SK-N-SH (cell line): ENCODE results near the gene PTGDS. TPM values are rescaled to one million over a fixed set of nuclear protein-coding genes. Genes with fewer than 3 reads are reported as not detected.

Source experiments
- CTCF ChIA-PET: fragments of 300-600, 350-600 bp; formaldehyde crosslinking; extraction: SDS; loops from one replicate; lab custom pipeline; 2021; lab: Yijun Ruan, JAX
- POLR2A ChIA-PET: fragments of 350-600 bp; sonication (Branson Sonifier 250); formaldehyde crosslinking; extraction: SDS; loops from one replicate; lab custom pipeline; 2020; ENCODE audit warnings: antibody characterized with exemption, inconsistent platforms; lab: Yijun Ruan, JAX
- DNase-seq: peaks from one replicate; pipeline ENCODE4 v3.0.0; 2012
- H2AFZ ChIP-seq: fragments of 200-600 bp; sonication (generic); 2 replicates; pipeline ENCODE4 v1.8.1; 2016; ENCODE audit warnings: antibody characterized with exemption, mild to moderate bottlenecking, low read depth
- H3F3A ChIP-seq: fragments of 200-600 bp; sonication (generic); replicated peaks from 2 replicates; pipeline ENCODE3; 2016; ENCODE audit warnings: antibody characterized with exemption, mild to moderate bottlenecking; ENCODE audit not compliant: insufficient read depth
- H3K27ac ChIP-seq, 2 experiments: fragments of 200-500 bp in 1 of 2; fragments of 200-600 bp in 1 of 2; sonication (Bioruptor generic) in 1 of 2; sonication (generic), shearing (Covaris generic) in 1 of 2; 2 replicates each; pipeline versions ENCODE4 v1.5.1 to v1.6.1; 2014 to 2016; ENCODE audit warnings: low read depth in 2 of 2, inconsistent platforms in 1 of 2, low read length in 1 of 2, mild to moderate bottlenecking in 1 of 2, mixed read lengths in 1 of 2
- H3K27me3 ChIP-seq: fragments of 200-600 bp; sonication (generic), shearing (Covaris generic); 2 replicates; pipeline ENCODE4 v1.6.1; 2016; ENCODE audit warnings: mixed run types; ENCODE audit not compliant: insufficient read depth
- H3K36me3 ChIP-seq, 2 experiments: fragments of 200-500 bp in 1 of 2; fragments of 200-600 bp in 1 of 2; sonication (Bioruptor generic) in 1 of 2; sonication (generic) in 1 of 2; replicated peaks in 1 of 2; 2 replicates each; pipeline versions ENCODE3 to v1.5.1; 2014 to 2016; ENCODE audit warnings: low read length in 1 of 2, mild to moderate bottlenecking in 1 of 2; ENCODE audit not compliant: insufficient read depth in 2 of 2, control insufficient read depth in 1 of 2
- H3K4me1 ChIP-seq, 2 experiments: fragments of 200-500 bp in 1 of 2; fragments of 200-600 bp in 1 of 2; sonication (Bioruptor generic) in 1 of 2; sonication (generic), shearing (Covaris generic) in 1 of 2; 2 replicates each; pipeline versions ENCODE4 v1.5.1 to v1.6.1; 2014 to 2016; ENCODE audit warnings: low read depth in 1 of 2, low read length in 1 of 2, mixed run types in 1 of 2; ENCODE audit not compliant: insufficient read depth in 2 of 2, control insufficient read depth in 1 of 2
- H3K4me2 ChIP-seq: fragments of 200-600 bp; sonication (generic), shearing (Covaris generic); 2 replicates; pipeline ENCODE4 v1.6.1; 2017; ENCODE audit warnings: mixed run types
- H3K4me3 ChIP-seq, 2 experiments: fragments of 200-500 bp in 1 of 2; fragments of 200-600 bp in 1 of 2; sonication (Bioruptor generic) in 1 of 2; sonication (generic), shearing (Covaris generic) in 1 of 2; 2 replicates each; pipeline versions ENCODE4 v1.5.1 to v1.8.1; 2014 to 2016; ENCODE audit warnings: low read depth in 2 of 2, inconsistent platforms in 1 of 2, low read length in 1 of 2, mild to moderate bottlenecking in 1 of 2, mixed read lengths in 1 of 2, moderate library complexity in 1 of 2
- H3K79me2 ChIP-seq: fragments of 200-600 bp; sonication (generic); 2 replicates; pipeline ENCODE4 v1.8.1; 2017; ENCODE audit warnings: mild to moderate bottlenecking; ENCODE audit not compliant: insufficient read depth
- H3K9ac ChIP-seq: fragments of 200-600 bp; sonication (generic); 2 replicates; pipeline ENCODE4 v1.6.1; 2017; ENCODE audit warnings: mixed run types
- H3K9me2 ChIP-seq: fragments of 200-600 bp; sonication (generic); 2 replicates; pipeline ENCODE4 v1.6.1; 2017; ENCODE audit warnings: mixed run types
- H3K9me3 ChIP-seq: fragments of 200-600 bp; sonication (generic); 2 replicates; pipeline ENCODE4 v1.6.1; 2017; ENCODE audit warnings: mixed run types, mild to moderate bottlenecking, moderate library complexity
- H4K20me1 ChIP-seq: fragments of 200-600 bp; sonication (generic); 2 replicates; pipeline ENCODE4 v1.6.1; 2017; ENCODE audit warnings: mild to moderate bottlenecking, mixed run types; ENCODE audit not compliant: insufficient read depth
- CHD2 ChIP-seq: fragments of 150-350 bp; IDR thresholded peaks from 2 replicates; pipeline ENCODE4 v1.6.1; 2018; ENCODE audit warnings: low read length; ENCODE audit not compliant: partially characterized antibody
- GATA2 ChIP-seq: sonication (generic); formaldehyde crosslinking; IDR thresholded peaks from 2 replicates; pipeline ENCODE4 v1.5.0; 2020; ENCODE audit warnings: mild to moderate bottlenecking, missing genetic modification reagents
- MEF2A ChIP-seq: IDR thresholded peaks from 2 replicates; pipeline ENCODE4 v1.4.0; 2012; ENCODE audit warnings: low read depth, borderline replicate concordance
- NRF1 ChIP-seq: IDR thresholded peaks from 2 replicates; pipeline ENCODE4 v1.6.1; 2012; ENCODE audit warnings: low read depth, mild to moderate bottlenecking, low read length
- POLR2AphosphoS5 ChIP-seq: IDR thresholded peaks from 2 replicates; pipeline ENCODE4 v1.6.1; 2012; ENCODE audit warnings: low read depth, low read length
- RCOR1 ChIP-seq: fragments of 150-350 bp; IDR thresholded peaks from 2 replicates; pipeline ENCODE4 v1.6.1; 2017; ENCODE audit warnings: antibody characterized with exemption, low read length
- RXRA ChIP-seq: IDR thresholded peaks from 2 replicates; pipeline ENCODE4 v1.4.0; 2012; ENCODE audit warnings: low read depth, mild to moderate bottlenecking, borderline replicate concordance
- SMC3 ChIP-seq: IDR thresholded peaks from 2 replicates; pipeline ENCODE4 v1.6.1; 2012; ENCODE audit warnings: low read depth, low read length, improper control_type of control experiment
- TCF12 ChIP-seq: IDR thresholded peaks from 2 replicates; pipeline ENCODE4 v1.4.0; 2012
- YY1 ChIP-seq: IDR thresholded peaks from 2 replicates; pipeline ENCODE4 v1.4.0; 2012; ENCODE audit warnings: low read depth, mild to moderate bottlenecking
- WGBS: methylation state at CpG from one replicate; pipeline ENCODE4 v1.1.6; 2017; ENCODE audit warnings: low lambda C conversion rate; 5-methylcytosine and 5-hydroxymethylcytosine counted together
- polyA plus RNA-seq, 3 experiments: library from polyadenylated mRNA; depleted of rRNA; stranded (reverse); fragments of >200 nt; gene quantifications; 2 replicates each; pipeline ENCODE4 v1.2.3, GENCODE V29; 2012
- TF ChIP-seq, protein P1 (sequence below): IDR thresholded peaks from 2 replicates; pipeline ENCODE4 v1.4.0; 2012; ENCODE audit warnings: low read depth, borderline replicate concordance
- TF ChIP-seq, protein P2 (sequence below): IDR thresholded peaks from 2 replicates; pipeline ENCODE4 v1.4.0; 2012; ENCODE audit warnings: low read depth, borderline replicate concordance
- TF ChIP-seq, protein P3 (sequence below): fragments of 200-600 bp; sonication (generic); IDR thresholded peaks from 2 replicates; pipeline ENCODE4 v1.6.1; 2017; ENCODE audit warnings: antibody characterized with exemption, mild to moderate bottlenecking, moderate library complexity
- TF ChIP-seq, protein P4 (sequence below): IDR thresholded peaks from 2 replicates; pipeline ENCODE4 v1.4.0; 2012; ENCODE audit warnings: low read depth
- TF ChIP-seq, protein P5 (sequence below): IDR thresholded peaks from 2 replicates; pipeline ENCODE4; 2012

PTGDS gene
- polyA plus RNA-seq, 1 of the 3 experiments (the other 2 are of a cell fraction) = not detected

DNA sequence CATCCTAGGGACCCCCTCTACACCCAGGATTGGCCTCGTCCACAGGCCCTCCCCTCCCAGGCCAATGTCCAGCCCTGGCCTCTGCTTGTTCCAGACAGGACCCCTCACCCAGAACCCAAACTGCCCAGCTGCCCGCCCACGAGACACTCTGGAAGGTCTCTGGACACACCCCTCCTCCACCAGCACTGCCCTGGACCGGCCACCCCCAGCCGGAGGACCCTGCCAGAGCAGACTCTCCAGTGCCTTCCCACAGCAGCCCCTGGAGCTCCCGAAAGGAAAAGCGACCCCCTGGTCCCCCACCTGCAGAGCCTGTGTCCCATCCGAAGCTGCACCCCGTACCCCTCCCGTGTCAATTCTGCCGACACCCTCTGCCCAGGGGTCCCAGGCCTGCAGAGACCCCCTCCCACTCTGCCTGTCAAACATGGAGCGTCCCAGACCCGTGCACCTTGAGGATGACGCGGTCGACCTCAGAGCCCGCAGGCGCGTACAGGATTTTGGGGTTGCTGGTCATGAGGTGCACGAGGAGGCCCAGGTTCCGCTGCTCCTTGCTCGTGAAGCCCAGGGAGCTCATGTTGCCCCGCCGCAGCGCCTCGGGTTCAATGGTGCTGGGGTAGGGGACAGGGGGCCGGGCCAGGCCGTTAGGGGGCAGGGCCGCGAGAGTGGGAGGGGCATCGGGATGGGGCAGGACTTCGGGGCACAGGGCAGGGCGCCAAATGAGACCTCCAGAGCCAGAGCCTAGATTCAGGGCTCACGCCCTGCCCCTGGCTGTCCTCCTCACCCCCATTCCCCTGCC, 42.8 kb downstream of the PTGDS start:
- ChIA-PET CTCF (interaction anchor here (1.1 to 1.6 kb wide), 3 partner anchors 9 to 76 kb away, joined by 4 to 7 read pairs (median 5); partner anchors contain the start of genes ABCA2 and FBXW5), POLR2A (interaction anchor here (0.5 to 1.0 kb wide), 2 partner anchors 24 to 72 kb away, joined by 3 to 5 read pairs; partner anchors contain the start of gene CLIC3)
- Histone ChIP-seq H3K79me2 (no peaks in the 10 kb centered on the region), H3K9me3 (no peaks in the 10 kb centered on the region), H3K4me3 (no peak overlapping the region), H3K36me3 (peaks cover 0 to 13% of the 10 kb centered on the region in 2 experiments), H2AFZ (no peak overlapping the region), H3K4me2 (no peak overlapping the region), H3F3A (no peaks in the 10 kb centered on the region), H4K20me1 (0 out of 2 replicates have a peak, but pooled peaks cover 4% of the 10 kb centered on the region), H3K9ac (no peak overlapping the region), H3K27me3 (no peaks in the 10 kb centered on the region), H3K4me1 (peaks cover 0 to 3% of the 10 kb centered on the region in 2 experiments; a peak in 1 of 4 replicates), H3K27ac (no peak overlapping the region), H3K9me2 (no peaks in the 10 kb centered on the region)
- WGBS = 94% methylated on average over 23 of the region's 34 CpGs
- DNase-seq = no peak
- TF ChIP-seq, protein P1, sequence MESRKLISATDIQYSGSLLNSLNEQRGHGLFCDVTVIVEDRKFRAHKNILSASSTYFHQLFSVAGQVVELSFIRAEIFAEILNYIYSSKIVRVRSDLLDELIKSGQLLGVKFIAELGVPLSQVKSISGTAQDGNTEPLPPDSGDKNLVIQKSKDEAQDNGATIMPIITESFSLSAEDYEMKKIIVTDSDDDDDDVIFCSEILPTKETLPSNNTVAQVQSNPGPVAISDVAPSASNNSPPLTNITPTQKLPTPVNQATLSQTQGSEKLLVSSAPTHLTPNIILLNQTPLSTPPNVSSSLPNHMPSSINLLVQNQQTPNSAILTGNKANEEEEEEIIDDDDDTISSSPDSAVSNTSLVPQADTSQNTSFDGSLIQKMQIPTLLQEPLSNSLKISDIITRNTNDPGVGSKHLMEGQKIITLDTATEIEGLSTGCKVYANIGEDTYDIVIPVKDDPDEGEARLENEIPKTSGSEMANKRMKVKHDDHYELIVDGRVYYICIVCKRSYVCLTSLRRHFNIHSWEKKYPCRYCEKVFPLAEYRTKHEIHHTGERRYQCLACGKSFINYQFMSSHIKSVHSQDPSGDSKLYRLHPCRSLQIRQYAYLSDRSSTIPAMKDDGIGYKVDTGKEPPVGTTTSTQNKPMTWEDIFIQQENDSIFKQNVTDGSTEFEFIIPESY = no peak
- no peak for TF ChIP-seq GATA2 (CRISPR knock-in tag)
- TF ChIP-seq RCOR1 = no peak

DNA sequence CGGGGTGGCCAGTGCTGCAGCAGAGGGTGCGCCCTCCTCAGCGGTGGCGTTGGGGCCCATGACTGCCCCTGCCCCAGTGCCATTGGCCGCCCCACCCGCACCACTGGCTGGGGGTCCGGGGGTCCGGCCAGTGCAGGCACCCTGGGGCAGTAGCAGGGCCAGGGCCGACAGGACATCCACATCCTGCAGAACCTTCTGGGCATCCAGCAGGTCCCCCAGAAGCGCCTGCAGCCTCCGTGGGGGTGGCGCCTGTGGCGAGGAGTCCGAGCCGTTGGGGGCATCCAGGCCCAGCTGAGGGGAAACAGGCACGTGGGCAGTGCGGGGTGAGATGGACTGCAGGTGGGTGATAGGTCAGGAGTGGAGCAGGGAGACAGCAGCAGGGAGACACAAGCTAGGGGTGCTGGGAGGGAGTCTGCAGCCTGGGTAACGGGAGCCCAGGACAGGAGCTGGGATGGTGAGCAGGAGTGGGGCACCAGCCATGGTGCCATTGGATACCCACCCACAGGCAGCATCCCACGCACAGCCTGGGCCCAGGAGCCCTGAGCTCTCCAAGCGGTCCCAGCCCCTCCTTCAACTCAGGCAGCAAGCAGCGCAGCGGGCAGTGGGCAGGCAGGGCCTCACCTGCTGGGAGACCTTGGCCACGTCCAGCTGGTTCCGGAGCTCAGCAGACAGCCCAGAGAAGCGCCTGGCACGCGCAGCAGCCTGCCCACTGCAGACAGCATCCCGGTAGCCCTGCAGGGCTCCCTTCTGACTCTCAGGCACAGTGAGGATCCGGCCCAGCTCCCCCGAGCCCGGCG, 43.7 kb downstream of the PTGDS start:
- Histone ChIP-seq H3F3A (no peaks in the 10 kb centered on the region), H3K27ac (no peak overlapping the region), H4K20me1 (0 out of 2 replicates have a peak, but pooled peaks cover 4% of the 10 kb centered on the region), H3K9me2 (no peaks in the 10 kb centered on the region), H3K36me3 (peaks cover 0 to 9% of the 10 kb centered on the region in 2 experiments), H3K27me3 (no peaks in the 10 kb centered on the region), H3K79me2 (no peaks in the 10 kb centered on the region), H2AFZ (no peak overlapping the region), H3K4me3 (no peak overlapping the region), H3K4me2 (no peak overlapping the region), H3K9me3 (no peaks in the 10 kb centered on the region), H3K9ac (no peak overlapping the region), H3K4me1 (peaks cover 0 to 12% of the 10 kb centered on the region in 2 experiments; a peak in 1 of 4 replicates)
- 94% methylated on average over 14 of the region's 32 CpGs for WGBS
- ChIA-PET POLR2A (interaction anchor here (1.0 kb wide), 1 partner anchor 25 kb away, joined by 3 read pairs; the partner anchor contains the start of gene CLIC3), CTCF (interaction anchor here (1.1 to 1.5 kb wide), 5 partner anchors 10 to 77 kb away, joined by 3 to 10 read pairs (median 4); partner anchors contain the start of genes FBXW5, FUT7 and PAXX)
- DNase-seq = no peak
- TF ChIP-seq YY1 (no peak), RCOR1 (no peak), GATA2 (CRISPR knock-in tag) (no peak), CHD2 (no peak), TCF12 (no peak), NRF1 (no peak), RXRA (no peak), MEF2A (no peak), SMC3 (no peak), POLR2AphosphoS5 (no peak)
- TF ChIP-seq, protein P2, sequence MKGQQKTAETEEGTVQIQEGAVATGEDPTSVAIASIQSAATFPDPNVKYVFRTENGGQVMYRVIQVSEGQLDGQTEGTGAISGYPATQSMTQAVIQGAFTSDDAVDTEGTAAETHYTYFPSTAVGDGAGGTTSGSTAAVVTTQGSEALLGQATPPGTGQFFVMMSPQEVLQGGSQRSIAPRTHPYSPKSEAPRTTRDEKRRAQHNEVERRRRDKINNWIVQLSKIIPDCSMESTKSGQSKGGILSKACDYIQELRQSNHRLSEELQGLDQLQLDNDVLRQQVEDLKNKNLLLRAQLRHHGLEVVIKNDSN = no peak
- TF ChIP-seq, protein P3, sequence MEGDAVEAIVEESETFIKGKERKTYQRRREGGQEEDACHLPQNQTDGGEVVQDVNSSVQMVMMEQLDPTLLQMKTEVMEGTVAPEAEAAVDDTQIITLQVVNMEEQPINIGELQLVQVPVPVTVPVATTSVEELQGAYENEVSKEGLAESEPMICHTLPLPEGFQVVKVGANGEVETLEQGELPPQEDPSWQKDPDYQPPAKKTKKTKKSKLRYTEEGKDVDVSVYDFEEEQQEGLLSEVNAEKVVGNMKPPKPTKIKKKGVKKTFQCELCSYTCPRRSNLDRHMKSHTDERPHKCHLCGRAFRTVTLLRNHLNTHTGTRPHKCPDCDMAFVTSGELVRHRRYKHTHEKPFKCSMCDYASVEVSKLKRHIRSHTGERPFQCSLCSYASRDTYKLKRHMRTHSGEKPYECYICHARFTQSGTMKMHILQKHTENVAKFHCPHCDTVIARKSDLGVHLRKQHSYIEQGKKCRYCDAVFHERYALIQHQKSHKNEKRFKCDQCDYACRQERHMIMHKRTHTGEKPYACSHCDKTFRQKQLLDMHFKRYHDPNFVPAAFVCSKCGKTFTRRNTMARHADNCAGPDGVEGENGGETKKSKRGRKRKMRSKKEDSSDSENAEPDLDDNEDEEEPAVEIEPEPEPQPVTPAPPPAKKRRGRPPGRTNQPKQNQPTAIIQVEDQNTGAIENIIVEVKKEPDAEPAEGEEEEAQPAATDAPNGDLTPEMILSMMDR = no peak
- TF ChIP-seq, protein P4, sequence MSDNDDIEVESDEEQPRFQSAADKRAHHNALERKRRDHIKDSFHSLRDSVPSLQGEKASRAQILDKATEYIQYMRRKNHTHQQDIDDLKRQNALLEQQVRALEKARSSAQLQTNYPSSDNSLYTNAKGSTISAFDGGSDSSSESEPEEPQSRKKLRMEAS = no peak
- TF ChIP-seq, protein P5, sequence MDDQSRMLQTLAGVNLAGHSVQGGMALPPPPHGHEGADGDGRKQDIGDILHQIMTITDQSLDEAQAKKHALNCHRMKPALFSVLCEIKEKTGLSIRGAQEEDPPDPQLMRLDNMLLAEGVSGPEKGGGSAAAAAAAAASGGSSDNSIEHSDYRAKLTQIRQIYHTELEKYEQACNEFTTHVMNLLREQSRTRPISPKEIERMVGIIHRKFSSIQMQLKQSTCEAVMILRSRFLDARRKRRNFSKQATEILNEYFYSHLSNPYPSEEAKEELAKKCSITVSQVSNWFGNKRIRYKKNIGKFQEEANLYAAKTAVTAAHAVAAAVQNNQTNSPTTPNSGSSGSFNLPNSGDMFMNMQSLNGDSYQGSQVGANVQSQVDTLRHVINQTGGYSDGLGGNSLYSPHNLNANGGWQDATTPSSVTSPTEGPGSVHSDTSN = no peak
- TF ChIP-seq, protein P1 = no peak
